Loucy (cell line): ENCODE results near the gene CCDC61.

Source experiments
- H2AFZ ChIP-seq: fragments of 200-600 bp; sonication (generic); 2 replicates; pipeline ENCODE4 v1.6.0; 2016; ENCODE audit warnings: antibody characterized with exemption, mild to moderate bottlenecking, low read length, moderate library complexity
- H3F3A ChIP-seq: fragments of 200-600 bp; 2 replicates; pipeline ENCODE4 v1.6.0; 2016; ENCODE audit warnings: antibody characterized with exemption, low read depth, mild to moderate bottlenecking
- H3K27me3 ChIP-seq: fragments of 200-600 bp; sonication (generic); 2 replicates; pipeline ENCODE4 v1.6.1; 2014; ENCODE audit warnings: low read length, mild to moderate bottlenecking; ENCODE audit not compliant: insufficient read depth, poor library complexity, severe bottlenecking
- H3K36me3 ChIP-seq: fragments of 200-600 bp; sonication (generic); 2 replicates; pipeline ENCODE4 v1.6.1; 2016; ENCODE audit warnings: low read length; ENCODE audit not compliant: insufficient read depth
- H3K4me1 ChIP-seq: fragments of 200-600 bp; sonication (generic); 2 replicates; pipeline ENCODE4 v1.5.1; 2014; ENCODE audit warnings: low read length, mild to moderate bottlenecking; ENCODE audit not compliant: insufficient read depth, poor library complexity, severe bottlenecking
- H3K4me2 ChIP-seq: fragments of 200-600 bp; sonication (generic); 2 replicates; pipeline ENCODE4 v1.6.0; 2014; ENCODE audit warnings: antibody characterized with exemption, low read length, low read depth, mild to moderate bottlenecking; ENCODE audit not compliant: poor library complexity, severe bottlenecking
- H3K4me3 ChIP-seq: fragments of 200-600 bp; sonication (generic); 2 replicates; pipeline ENCODE4 v1.5.1; 2014; ENCODE audit warnings: low read length, mild to moderate bottlenecking, mixed read lengths; ENCODE audit not compliant: poor library complexity, severe bottlenecking
- H3K79me2 ChIP-seq: fragments of 200-600 bp; sonication (generic); 2 replicates; pipeline ENCODE4 v1.6.1; 2014; ENCODE audit warnings: low read length; ENCODE audit not compliant: insufficient read depth
- H3K9ac ChIP-seq: fragments of 200-600 bp; sonication (generic); 2 replicates; pipeline ENCODE4 v1.6.0; 2014; ENCODE audit warnings: mild to moderate bottlenecking, low read depth, low read length, moderate library complexity; ENCODE audit not compliant: poor library complexity, severe bottlenecking
- H3K9me2 ChIP-seq: fragments of 200-600 bp; sonication (generic); replicated peaks from 2 replicates; pipeline ENCODE4 v1.6.1; 2016; ENCODE audit warnings: low read depth, low read length, mixed read lengths
- H3K9me3 ChIP-seq: fragments of 200-600 bp; sonication (generic); 2 replicates; pipeline ENCODE4 v1.6.1; 2014; ENCODE audit warnings: mild to moderate bottlenecking, antibody characterized with exemption, low read length, low read depth; ENCODE audit not compliant: insufficient read depth
- H4K20me1 ChIP-seq: fragments of 200-600 bp; sonication (generic); 2 replicates; pipeline ENCODE4 v1.6.0; 2014; ENCODE audit warnings: antibody characterized with exemption, low read length, mild to moderate bottlenecking; ENCODE audit not compliant: insufficient read depth, poor library complexity, severe bottlenecking
- EZH2phosphoT487 ChIP-seq: fragments of 200-600 bp; IDR thresholded peaks from 2 replicates; pipeline ENCODE4 v1.6.1; 2018; ENCODE audit warnings: antibody characterized with exemption, mild to moderate bottlenecking, moderate library complexity, borderline replicate concordance
- TF ChIP-seq, protein P1 (sequence below): fragments of 200-600 bp; sonication (generic); conservative IDR thresholded peaks from 2 replicates; pipeline ENCODE4 v1.5.1; 2014; ENCODE audit warnings: mild to moderate bottlenecking, antibody characterized with exemption, low read length

CCDC61 gene

DNA sequence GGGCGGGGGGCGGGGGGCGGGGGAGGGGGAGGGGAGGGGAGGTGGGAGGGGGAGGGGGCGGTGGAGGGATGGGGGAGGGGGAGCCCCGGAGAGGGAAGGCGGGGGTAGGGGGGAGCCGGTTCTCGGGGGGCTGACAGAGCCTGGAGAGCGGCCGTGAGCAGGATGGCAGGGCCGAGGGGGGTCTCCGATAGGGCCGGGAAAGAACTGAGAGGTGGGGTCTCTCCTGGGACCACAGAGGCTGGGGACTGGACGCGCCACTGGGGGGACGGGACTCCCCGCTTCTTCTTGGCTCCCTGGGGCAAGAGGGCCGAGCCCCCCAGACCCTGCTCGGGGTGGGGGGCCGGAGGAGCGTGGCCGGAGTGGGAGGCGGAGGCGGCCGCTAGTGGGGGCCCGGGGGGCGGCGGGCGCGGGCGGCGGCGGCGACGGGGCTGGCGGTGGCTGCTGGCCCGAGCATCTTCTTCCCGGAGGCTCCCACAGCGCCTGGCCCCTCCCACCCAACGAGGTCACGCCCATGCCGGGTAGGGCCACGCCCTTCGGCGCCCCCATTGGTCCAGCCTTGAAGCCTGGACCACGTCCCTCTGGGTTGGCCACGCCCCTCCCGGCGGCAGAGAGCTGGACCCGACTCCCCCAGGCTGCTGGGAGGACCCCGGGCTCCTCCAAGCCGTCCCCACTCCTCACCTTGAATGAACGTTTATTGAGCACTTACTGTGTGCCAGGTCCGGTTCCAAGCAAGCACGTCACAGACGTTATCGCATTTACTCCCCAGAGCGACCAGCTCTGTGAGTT is 21.5 kb upstream of the CCDC61 start, which contains the start of gene NOVA2:
Gene NOVA2, minus strand, starts transcription at position 313 of the 786 bp plus-strand sequence. CDS start 514 bp downstream, outside the sequence.
- Histone ChIP-seq H3K4me3 (no peak within 1 kb of the TSS), H3K4me2 (no peak within 1 kb of the TSS)

DNA sequence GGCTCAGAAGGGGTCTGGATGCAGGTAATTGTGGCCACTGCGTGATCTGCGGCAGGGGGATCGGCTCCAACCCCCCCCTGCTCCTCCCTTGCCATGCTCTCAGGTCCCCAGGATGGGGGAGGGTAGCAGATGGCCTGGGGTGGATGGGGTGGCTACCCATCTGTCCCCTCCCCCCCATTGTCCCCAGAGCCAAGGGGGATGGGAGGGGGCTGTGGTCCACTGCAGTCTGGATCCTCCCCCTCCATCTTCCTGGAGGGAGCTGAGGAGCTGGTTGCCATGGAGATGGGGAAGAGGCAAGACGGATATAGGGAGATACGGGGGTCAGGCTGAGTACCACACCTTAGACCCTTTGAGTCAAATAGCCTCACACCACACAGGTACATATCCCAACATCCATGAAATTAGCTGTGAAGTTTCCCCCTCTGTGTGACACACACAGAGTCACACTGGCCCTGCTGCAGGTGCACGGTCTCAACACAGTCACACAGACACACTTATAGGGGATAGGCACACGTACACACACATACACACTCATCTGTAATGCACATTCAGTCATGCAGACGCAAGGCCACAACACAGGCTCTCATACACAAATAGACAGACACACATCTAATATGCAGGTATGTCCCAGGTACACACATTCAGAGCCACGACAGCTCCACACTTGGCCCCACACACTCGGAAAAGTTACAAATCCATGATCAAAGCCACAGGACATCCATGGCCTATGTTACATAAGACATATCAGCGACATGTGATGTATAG is 19.8 kb upstream of the CCDC61 start:
- Histone ChIP-seq H3K4me2 (no peak overlapping the region), H3K79me2 (no peaks in the 10 kb centered on the region), H3K9me2 (no peaks in the 10 kb centered on the region), H2AFZ (no peak overlapping the region), H4K20me1 (no peaks in the 10 kb centered on the region), H3K36me3 (no peaks in the 10 kb centered on the region), H3K9ac (no peak overlapping the region), H3K27me3 (no peaks in the 10 kb centered on the region), H3K4me1 (peaks cover 6% of the 10 kb centered on the region), H3K4me3 (no peak overlapping the region), H3K9me3 (no peaks in the 10 kb centered on the region), H3F3A (no peaks in the 10 kb centered on the region)
- TF ChIP-seq, protein P1, sequence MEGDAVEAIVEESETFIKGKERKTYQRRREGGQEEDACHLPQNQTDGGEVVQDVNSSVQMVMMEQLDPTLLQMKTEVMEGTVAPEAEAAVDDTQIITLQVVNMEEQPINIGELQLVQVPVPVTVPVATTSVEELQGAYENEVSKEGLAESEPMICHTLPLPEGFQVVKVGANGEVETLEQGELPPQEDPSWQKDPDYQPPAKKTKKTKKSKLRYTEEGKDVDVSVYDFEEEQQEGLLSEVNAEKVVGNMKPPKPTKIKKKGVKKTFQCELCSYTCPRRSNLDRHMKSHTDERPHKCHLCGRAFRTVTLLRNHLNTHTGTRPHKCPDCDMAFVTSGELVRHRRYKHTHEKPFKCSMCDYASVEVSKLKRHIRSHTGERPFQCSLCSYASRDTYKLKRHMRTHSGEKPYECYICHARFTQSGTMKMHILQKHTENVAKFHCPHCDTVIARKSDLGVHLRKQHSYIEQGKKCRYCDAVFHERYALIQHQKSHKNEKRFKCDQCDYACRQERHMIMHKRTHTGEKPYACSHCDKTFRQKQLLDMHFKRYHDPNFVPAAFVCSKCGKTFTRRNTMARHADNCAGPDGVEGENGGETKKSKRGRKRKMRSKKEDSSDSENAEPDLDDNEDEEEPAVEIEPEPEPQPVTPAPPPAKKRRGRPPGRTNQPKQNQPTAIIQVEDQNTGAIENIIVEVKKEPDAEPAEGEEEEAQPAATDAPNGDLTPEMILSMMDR, result no peak
- no peak for TF ChIP-seq EZH2phosphoT487

More for the DNA sequence above, 21.5 kb upstream of the CCDC61 start, which contains the start of gene NOVA2:
- no peaks in the 10 kb centered on the region for H4K20me1 ChIP-seq
- H3K36me3 ChIP-seq, result no peaks in the 10 kb centered on the region
- no peaks in the 10 kb centered on the region for H3K79me2 ChIP-seq
- no peaks in the 10 kb centered on the region for H3K27me3 ChIP-seq
- H2AFZ ChIP-seq, result no peak within 1 kb of the TSS
- H3K4me1 ChIP-seq, result peaks cover 6% of the 10 kb centered on the region
- H3K9me2 ChIP-seq, result no peaks in the 10 kb centered on the region
- H3F3A ChIP-seq, result no peaks in the 10 kb centered on the region
- H3K9ac ChIP-seq, result no peak within 1 kb of the TSS
- TF ChIP-seq EZH2phosphoT487, result no peak
- TF ChIP-seq, protein P1, result no peak
- no peaks in the 10 kb centered on the region for H3K9me3 ChIP-seq

DNA sequence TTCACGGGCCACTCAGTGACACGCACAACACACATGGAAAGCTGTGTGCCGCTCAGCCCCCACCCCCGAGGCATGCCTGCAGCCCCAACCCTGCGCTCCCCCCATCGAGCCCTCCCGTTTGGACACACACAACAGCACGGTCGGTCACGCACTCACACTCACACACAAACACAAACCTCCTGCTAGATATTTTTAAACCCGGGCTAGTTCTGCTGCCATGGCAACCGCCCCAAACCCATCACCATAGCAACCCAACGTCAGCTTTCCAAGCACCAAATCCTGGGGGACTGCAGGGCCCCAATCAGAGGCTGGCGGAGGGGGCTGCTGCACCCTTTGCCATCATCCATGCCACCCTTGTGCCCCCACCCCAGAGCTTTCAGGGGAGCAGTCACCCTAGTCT is 19.1 kb upstream of the CCDC61 start:
- H3K9ac ChIP-seq, result no peak overlapping the region
- H3K27me3 ChIP-seq, result no peaks in the 10 kb centered on the region
- H3K4me2 ChIP-seq, result no peak overlapping the region
- no peak overlapping the region for H2AFZ ChIP-seq
- H4K20me1 ChIP-seq, result no peaks in the 10 kb centered on the region
- no peaks in the 10 kb centered on the region for H3F3A ChIP-seq
- no peaks in the 10 kb centered on the region for H3K9me2 ChIP-seq
- H3K4me3 ChIP-seq, result no peak overlapping the region
- no peaks in the 10 kb centered on the region for H3K9me3 ChIP-seq
- TF ChIP-seq, protein P1, result no peak
- H3K36me3 ChIP-seq, result no peaks in the 10 kb centered on the region
- H3K79me2 ChIP-seq, result no peaks in the 10 kb centered on the region
- H3K4me1 ChIP-seq, result peaks cover 4% of the 10 kb centered on the region
